ENCODE measurements around the gene RTKN2.
A peak's percentile ranks its signal among the peaks of the same experiment; 100 is the strongest.

RTKN2 gene

DNA sequence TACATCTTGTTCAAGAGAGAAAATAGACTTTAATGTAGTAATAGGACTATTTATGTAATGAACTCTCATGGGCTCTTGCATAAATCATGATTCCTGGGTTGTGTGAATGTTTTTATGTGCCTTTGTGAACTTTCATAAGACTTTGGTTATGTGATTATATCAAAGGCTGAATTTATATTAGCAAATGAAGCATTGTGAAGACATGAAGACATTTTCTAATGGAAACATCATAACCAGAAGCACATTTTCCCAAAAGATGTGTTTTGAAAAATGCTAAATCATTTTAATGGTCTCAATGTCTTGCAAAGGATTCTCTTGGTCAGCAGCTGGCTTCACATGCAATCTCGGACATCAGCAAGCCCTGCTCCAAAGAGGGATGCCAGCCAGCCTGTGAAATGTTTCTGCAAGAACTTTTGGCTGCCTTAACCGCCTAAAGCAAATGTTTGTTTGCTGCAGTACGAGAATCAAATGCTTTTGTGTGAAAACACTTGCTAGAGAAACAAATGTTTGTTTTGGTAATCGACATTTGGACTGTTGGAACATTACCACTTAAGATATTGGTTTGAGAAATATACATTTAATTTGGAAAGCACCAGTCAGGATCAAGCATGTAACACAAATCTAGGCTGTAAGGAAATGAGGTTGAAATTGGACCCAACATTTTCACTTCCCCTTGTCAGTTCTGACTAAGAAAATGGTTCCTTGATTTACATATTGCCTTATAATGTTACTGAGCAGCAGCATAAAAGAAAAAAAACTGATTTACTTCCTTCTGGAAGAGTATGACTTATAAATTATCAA lies 102.1 kb downstream of the RTKN2 start:
- Histone ChIP-seq H3K9me3 (peaks cover 6% of the 10 kb centered on the region; the same call in 1 of the 2 replicates), H3K4me2 (no peak overlapping the region), H3K9ac (no peak overlapping the region), H4K20me1 (no peaks in the 10 kb centered on the region), H3K4me1 (no peaks in the 10 kb centered on the region), H3K36me3 (no peaks in the 10 kb centered on the region), H3K4me3 (no peak overlapping the region), H3K27me3 (no peaks in the 10 kb centered on the region), H3K27ac (no peak overlapping the region)
- TF ChIP-seq Cebpa-rat (IDR thresholded peaks at IDR 0.05) = no peak

DNA sequence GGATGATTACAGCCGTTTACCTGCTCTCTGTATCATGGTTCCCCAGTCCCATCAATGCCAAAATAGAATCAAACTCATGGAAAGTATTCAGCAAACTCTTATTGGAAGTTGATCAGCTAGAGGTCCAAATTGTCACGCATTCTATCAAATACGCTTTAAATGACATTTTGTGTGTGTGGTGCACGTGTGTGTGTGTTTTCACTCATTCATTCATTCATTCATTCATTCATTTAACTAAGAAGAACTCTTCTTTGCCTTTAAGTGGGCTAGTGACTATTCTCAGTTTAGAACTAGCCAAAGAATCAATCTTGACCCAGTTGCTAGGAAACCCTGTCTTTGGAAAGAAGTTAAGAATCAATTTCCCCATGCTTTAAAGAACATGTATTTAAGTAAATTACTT lies 102.8 kb downstream of the RTKN2 start:
- no peak overlapping the region for H3K27ac ChIP-seq
- TF ChIP-seq Cebpa-rat (IDR thresholded peaks at IDR 0.05) = no peak

DNA sequence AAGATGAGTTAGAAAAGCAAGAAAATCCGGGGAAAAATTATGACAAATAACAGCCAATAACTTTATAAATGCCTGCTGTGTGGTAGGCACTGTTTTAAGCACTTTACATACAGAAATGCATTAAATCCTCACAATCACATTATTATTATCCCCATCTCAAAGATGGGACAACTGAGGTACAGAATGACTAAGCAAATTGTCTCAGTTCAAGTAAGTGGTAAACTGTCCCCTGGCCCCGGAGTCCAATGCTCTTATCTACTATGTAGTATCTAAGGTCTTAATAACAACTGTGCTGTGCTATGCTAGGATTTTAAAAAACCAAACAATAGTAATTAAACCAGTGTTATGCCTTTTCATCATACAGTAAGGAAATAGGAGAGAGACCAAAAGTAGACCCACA lies 105.6 kb downstream of the RTKN2 start:
- Histone ChIP-seq H3K4me3 (no peak overlapping the region), H3K9ac (no peak overlapping the region), H4K20me1 (no peaks in the 10 kb centered on the region), H3K9me3 (no peaks in the 10 kb centered on the region), H3K27ac (no peak overlapping the region), H3K4me2 (no peak overlapping the region), H3K27me3 (no peaks in the 10 kb centered on the region), H3K36me3 (no peaks in the 10 kb centered on the region), H3K4me1 (no peaks in the 10 kb centered on the region)
- TF ChIP-seq Cebpa-rat (IDR thresholded peaks at IDR 0.05) = no peak

More for the DNA sequence above, 102.8 kb downstream of the RTKN2 start:
- Histone ChIP-seq H3K4me3 (no peak overlapping the region), H3K9me3 (no peaks in the 10 kb centered on the region), H3K4me2 (no peak overlapping the region), H3K36me3 (no peaks in the 10 kb centered on the region), H3K4me1 (no peaks in the 10 kb centered on the region), H3K27me3 (no peaks in the 10 kb centered on the region), H3K9ac (no peak overlapping the region), H4K20me1 (no peaks in the 10 kb centered on the region)

DNA sequence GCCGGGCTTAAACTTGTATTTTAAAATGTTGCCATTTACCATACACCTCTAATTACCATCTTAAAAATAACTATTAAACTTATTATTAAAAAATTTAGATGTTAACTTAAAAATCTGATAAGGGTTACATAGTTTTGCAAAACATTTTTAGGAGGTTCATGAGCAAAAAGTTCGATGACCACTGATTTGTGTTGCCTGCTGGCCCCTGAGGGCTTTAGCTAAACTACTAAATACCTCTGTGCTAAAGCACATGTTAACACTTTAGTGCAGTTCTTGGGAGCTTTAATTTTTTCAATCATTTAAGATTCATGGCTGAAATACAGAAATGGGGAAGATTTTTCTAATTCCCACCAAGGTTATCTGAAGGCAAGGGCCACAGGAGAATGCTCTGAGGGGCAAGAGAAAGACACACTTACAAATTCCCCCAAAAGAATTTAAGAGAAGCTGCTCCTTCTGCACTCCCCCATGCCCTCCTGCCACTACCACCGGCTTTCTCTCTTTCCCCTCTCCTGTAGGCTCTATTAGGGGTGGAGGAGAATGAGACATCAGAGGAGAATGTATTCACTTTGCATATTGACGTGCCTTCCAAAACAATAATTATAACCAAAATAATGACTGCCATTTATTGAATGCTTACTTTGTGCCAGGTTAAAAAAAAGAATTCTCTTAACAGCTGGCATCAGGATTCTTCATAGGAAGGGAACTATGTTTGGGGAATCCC lies 106.2 kb downstream of the RTKN2 start:
- Histone ChIP-seq H3K4me2 (no peak overlapping the region), H3K4me3 (no peak overlapping the region), H3K9me3 (no peaks in the 10 kb centered on the region), H3K27ac (no peak overlapping the region), H4K20me1 (no peaks in the 10 kb centered on the region), H3K9ac (no peak overlapping the region), H3K27me3 (no peaks in the 10 kb centered on the region), H3K4me1 (no peaks in the 10 kb centered on the region), H3K36me3 (no peaks in the 10 kb centered on the region)
- no peak for TF ChIP-seq Cebpa-rat (IDR thresholded peaks at IDR 0.05)

DNA sequence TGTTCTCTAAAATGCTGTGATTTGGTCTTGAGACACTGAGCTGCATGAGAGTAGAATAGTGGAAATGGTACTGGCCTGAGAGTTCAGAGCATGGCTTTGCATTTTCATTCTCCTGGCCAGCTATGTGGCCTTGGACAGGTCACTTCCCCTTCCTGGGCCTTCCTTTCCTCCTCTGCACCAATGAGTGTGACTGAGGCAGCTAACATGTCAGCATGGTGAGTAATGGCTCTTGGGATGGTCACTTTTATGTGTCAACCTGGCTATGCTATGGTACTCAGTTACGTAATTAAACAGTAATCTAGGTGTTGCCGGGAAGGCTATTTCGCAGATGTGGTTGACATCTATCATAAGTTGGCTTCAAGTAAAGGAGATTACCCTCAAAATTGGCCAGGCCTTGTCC lies 109.3 kb downstream of the RTKN2 start:
- Histone ChIP-seq H3K36me3 (no peaks in the 10 kb centered on the region), H3K27ac (no peak overlapping the region), H3K4me3 (no peak overlapping the region), H3K9ac (no peak overlapping the region), H3K4me1 (no peaks in the 10 kb centered on the region), H4K20me1 (no peaks in the 10 kb centered on the region), H3K27me3 (no peaks in the 10 kb centered on the region), H3K4me2 (no peak overlapping the region), H3K9me3 (no peaks in the 10 kb centered on the region)
- no peak for TF ChIP-seq Cebpa-rat (IDR thresholded peaks at IDR 0.05)

DNA sequence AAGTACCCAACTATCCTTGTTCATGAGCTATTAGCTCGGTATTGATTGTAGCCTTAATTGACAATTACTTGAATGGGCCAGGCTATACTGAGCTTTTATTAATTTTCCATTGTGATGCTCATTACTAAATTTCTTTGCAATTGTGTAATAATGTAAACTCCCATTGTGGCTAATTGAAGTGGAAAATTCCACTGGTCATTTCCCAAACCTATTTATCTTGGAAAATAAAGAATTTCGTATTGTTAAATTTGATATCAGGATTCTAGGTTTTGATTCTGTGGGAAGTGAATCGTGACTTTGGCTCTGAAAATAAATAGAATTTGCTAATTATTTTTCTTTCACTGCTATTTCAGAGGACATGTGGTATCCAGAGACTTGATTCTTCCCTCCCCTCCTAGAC lies 111.0 kb downstream of the RTKN2 start:
- Histone ChIP-seq H3K4me1 (no peaks in the 10 kb centered on the region), H3K4me3 (no peak overlapping the region), H3K9ac (no peak overlapping the region), H3K27me3 (no peaks in the 10 kb centered on the region), H3K9me3 (no peaks in the 10 kb centered on the region), H4K20me1 (no peaks in the 10 kb centered on the region), H3K27ac (no peak overlapping the region), H3K36me3 (no peaks in the 10 kb centered on the region), H3K4me2 (no peak overlapping the region)
- no peak for TF ChIP-seq Cebpa-rat (IDR thresholded peaks at IDR 0.05)

DNA sequence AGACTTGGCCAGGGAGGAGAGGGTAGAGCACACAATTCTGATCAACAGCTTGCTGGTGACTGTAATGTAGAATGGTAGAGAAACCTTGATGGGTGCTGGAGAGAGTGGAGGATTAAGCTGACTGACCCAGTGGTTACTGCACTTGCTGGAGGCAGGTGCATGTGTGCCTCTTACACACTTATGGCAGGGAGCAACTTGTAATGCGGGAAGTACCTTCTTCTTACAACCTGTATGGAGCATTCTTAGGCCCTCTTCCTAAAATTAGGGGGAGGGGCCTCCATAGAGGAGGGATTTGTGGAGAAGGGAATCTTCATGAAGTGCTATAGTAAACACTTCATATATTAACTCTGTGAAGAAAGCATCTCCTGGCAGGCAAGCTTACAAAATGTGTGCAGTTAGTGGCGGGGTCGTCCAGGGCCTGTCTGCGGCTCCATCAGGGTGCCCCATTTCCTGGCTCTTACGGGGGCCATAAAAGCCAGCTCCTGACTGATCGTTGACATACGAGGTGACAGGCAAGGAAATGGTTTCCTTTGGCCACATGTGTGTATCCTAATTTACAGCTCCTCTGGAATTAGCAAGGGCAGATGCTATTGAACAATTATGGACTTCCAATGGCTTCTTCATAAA lies 113.5 kb downstream of the RTKN2 start:
- Histone ChIP-seq H3K9ac (no peak overlapping the region), H3K36me3 (no peaks in the 10 kb centered on the region), H3K4me2 (no peak overlapping the region), H3K4me1 (no peaks in the 10 kb centered on the region), H3K4me3 (no peak overlapping the region), H3K27ac (no peak overlapping the region), H3K27me3 (no peaks in the 10 kb centered on the region), H3K9me3 (peaks cover 15% of the 10 kb centered on the region), H4K20me1 (no peaks in the 10 kb centered on the region)
- no peak for TF ChIP-seq Cebpa-rat (IDR thresholded peaks at IDR 0.05)

DNA sequence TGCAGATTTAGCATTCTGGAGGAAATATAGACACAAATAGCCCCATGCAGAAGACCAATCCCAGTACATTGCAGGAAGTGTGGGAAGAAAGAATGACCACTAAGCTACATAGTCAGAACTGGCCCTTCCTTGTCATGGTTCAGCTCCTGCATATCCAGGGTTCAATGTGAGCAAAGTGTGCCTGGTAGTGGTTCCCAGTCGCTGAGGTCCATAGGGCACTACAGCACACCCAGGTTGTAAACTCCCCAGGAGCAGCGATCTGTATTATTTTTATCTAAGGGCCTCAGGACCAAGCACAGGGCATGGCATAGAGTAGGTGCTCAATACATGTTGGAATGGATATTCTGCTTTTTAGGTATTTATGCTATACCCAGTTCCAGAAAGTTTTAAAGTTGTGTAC lies 114.4 kb downstream of the RTKN2 start:
- Histone ChIP-seq H3K9ac (no peak overlapping the region), H3K36me3 (no peaks in the 10 kb centered on the region), H3K27ac (no peak overlapping the region), H4K20me1 (no peaks in the 10 kb centered on the region), H3K4me3 (no peak overlapping the region), H3K27me3 (no peaks in the 10 kb centered on the region), H3K4me1 (peaks cover 2% of the 10 kb centered on the region; the same call in 1 of the 2 replicates), H3K9me3 (peaks cover 15% of the 10 kb centered on the region), H3K4me2 (no peak overlapping the region)
- TF ChIP-seq Cebpa-rat (IDR thresholded peaks at IDR 0.05) = no peak

DNA sequence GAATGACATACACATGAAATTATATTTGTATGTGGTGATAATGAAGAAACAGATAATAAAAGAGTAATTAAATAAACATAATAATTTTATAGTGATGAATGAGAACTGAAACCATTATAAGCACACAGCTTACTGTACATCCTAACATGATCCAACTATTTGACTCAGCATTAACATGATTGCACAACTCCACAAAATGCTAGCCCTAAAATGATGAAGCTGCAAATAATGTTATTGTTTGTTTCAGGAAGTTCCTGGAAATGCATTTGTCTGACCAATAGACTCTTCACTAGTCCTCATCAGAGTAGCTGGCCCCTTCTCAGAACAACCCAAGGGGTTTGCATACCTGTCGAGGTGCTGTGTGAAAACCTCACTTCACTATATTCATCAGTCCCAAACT lies 115.5 kb downstream of the RTKN2 start:
- peaks cover 11% of the 10 kb centered on the region; the same call in 1 of the 2 replicates for H3K4me1 ChIP-seq
- H3K27ac ChIP-seq = no peak overlapping the region
- no peak overlapping the region for H3K9ac ChIP-seq
- no peaks in the 10 kb centered on the region for H4K20me1 ChIP-seq
- H3K4me3 ChIP-seq = no peak overlapping the region
- no peaks in the 10 kb centered on the region for H3K27me3 ChIP-seq
- H3K9me3 ChIP-seq = peaks cover 15% of the 10 kb centered on the region
- peak; percentile 20; the same call in 1 of the 2 replicates for TF ChIP-seq Cebpa-rat (IDR thresholded peaks at IDR 0.05)
- no peaks in the 10 kb centered on the region for H3K36me3 ChIP-seq
- H3K4me2 ChIP-seq = no peak overlapping the region

DNA sequence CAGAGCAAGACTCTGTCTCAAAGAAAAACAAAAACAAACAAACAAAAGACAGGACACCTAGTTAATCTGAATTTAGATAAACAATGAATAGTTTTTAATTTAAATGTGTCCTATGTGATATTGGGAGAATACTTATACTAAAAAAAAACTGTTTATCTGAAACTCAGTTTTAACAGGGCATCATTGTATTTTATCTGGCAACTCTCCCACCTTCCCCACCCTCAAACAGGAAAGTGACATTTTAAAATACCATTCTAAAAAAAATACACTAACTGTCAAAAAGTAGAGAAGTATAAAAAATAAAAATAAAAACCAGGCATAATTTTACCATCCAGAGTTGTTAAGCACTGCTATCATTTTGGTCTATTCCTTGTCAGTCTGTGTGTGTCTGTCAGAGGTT lies 119.0 kb downstream of the RTKN2 start:
- Histone ChIP-seq H3K36me3 (no peaks in the 10 kb centered on the region), H3K9ac (no peak overlapping the region), H3K4me2 (no peak overlapping the region), H4K20me1 (no peaks in the 10 kb centered on the region), H3K4me1 (peaks cover 11% of the 10 kb centered on the region; the same call in 1 of the 2 replicates), H3K4me3 (no peak overlapping the region), H3K9me3 (peaks cover 15% of the 10 kb centered on the region), H3K27ac (no peak overlapping the region), H3K27me3 (no peaks in the 10 kb centered on the region)
- TF ChIP-seq Cebpa-rat (IDR thresholded peaks at IDR 0.05) = no peak
